HG02571 (cell line): ENCODE measurements around the gene CMIP.
A peak's percentile ranks its signal among the peaks of the same experiment; 100 is the strongest.

Experiments
- ATAC-seq: cut with Tn5 transposase; IDR thresholded peaks from one replicate; pipeline ENCODE4 v1.9.1; 2021; ENCODE audit warnings: mild to moderate bottlenecking, moderate library complexity; ENCODE audit not compliant: unreplicated experiment

Gene CMIP

GRCh38 chr16:81473969-81474959 is 29.7 kb downstream of the CMIP start:
- no peak for ATAC-seq

GRCh38 chr16:81477697-81478693 is 33.4 kb downstream of the CMIP start:
- no peak for ATAC-seq

GRCh38 chr16:81478876-81479511 is 34.4 kb downstream of the CMIP start:
- ATAC-seq, result peak; percentile 44

- no peak for ATAC-seq
Measured at GRCh38 chr16:81480606-81481206, 36.1 kb downstream of the CMIP start.

GRCh38 chr16:81481207-81481821 is 36.7 kb downstream of the CMIP start:
- ATAC-seq, result peak; percentile 84

- no peak for ATAC-seq
Measured at GRCh38 chr16:81482329-81483063, 37.9 kb downstream of the CMIP start.

GRCh38 chr16:81483064-81483969 is 38.7 kb downstream of the CMIP start:
- no peak for ATAC-seq

- ATAC-seq, result no peak
Measured at GRCh38 chr16:81483970-81484595, 39.5 kb downstream of the CMIP start.

- ATAC-seq, result no peak
Measured at GRCh38 chr16:81484908-81485624, 40.5 kb downstream of the CMIP start.

GRCh38 chr16:81485824-81486539 is 41.4 kb downstream of the CMIP start:
- no peak for ATAC-seq

- ATAC-seq, result no peak
Measured at GRCh38 chr16:81486540-81487061, 42.0 kb downstream of the CMIP start.

GRCh38 chr16:81487301-81487720 is 42.7 kb downstream of the CMIP start:
- no peak for ATAC-seq

- no peak for ATAC-seq
Measured at GRCh38 chr16:81488687-81489411, 44.2 kb downstream of the CMIP start.

- ATAC-seq, result no peak
Measured at GRCh38 chr16:81489547-81490267, 45.1 kb downstream of the CMIP start.
